GM12865 (cell line): ENCODE measurements around the gene ABCB9.

Source experiments
- DNase-seq: peaks from one replicate; pipeline ENCODE4 v3.0.0; 2010; ENCODE audit warnings: low read depth
- H3K4me3 ChIP-seq: 2 replicates; pipeline ENCODE4 v1.5.1; 2011; ENCODE audit warnings: mild to moderate bottlenecking, low read depth, low read length, control low read depth
- CTCF ChIP-seq: IDR thresholded peaks from 2 replicates; pipeline ENCODE4 v1.5.1; 2011; ENCODE audit warnings: low read length, control low read depth, low read depth, inconsistent platforms; ENCODE audit not compliant: insufficient read depth; ENCODE audit errors: missing control alignments

The ABCB9 gene

GRCh38 chr12:122977655-122978392 lies 11.6 kb upstream of the ABCB9 start:
- no peak overlapping the region for H3K4me3 ChIP-seq
- TF ChIP-seq CTCF, result no peak
- DNase-seq, result no peak

- no peak overlapping the region for H3K4me3 ChIP-seq
- TF ChIP-seq CTCF, result no peak
- DNase-seq, result no peak
These were observed 10.9 kb upstream of the ABCB9 start for GRCh38 chr12:122977153-122977552.

GRCh38 chr12:122976648-122976975 lies 10.3 kb upstream of the ABCB9 start:
- TF ChIP-seq CTCF, result no peak
- no peak for DNase-seq
- no peak overlapping the region for H3K4me3 ChIP-seq

GRCh38 chr12:122975790-122976647 lies 9.8 kb upstream of the ABCB9 start:
- peak overlapping the region; percentile 99 for H3K4me3 ChIP-seq
- no peak for TF ChIP-seq CTCF
- DNase-seq, result no peak

GRCh38 chr12:122974892-122975789 lies 8.9 kb upstream of the ABCB9 start, which contains the start of gene OGFOD2:
Gene OGFOD2 (plus strand): TSS chr12:122975244. CDS start chr12:122975252, 8 bp downstream.
- TF ChIP-seq CTCF, result no peak
- peak within 1 kb of the TSS; percentile 99 for H3K4me3 ChIP-seq
- peak; percentile 94 for DNase-seq

- peak; percentile 99 for DNase-seq
- peak overlapping the region; percentile 99 for H3K4me3 ChIP-seq
These were observed 8.1 kb upstream of the ABCB9 start for GRCh38 chr12:122974274-122974891.

More at GRCh38 chr12:122974274-122974891, 8.1 kb upstream of the ABCB9 start:
- no peak for TF ChIP-seq CTCF
